Activated CD8-positive, alpha-beta memory T cell treated with anti-CD3 and anti-CD28 coated beads, Interleukin-2, amount 10 ng/mL, durations not matched to agents 7 days and 5 days (primary cell): ENCODE results near the gene CLDN7. TPM values are rescaled to one million over a fixed set of nuclear protein-coding genes. Genes with fewer than 3 reads are reported as not detected.

ENCODE experiments used
- ATAC-seq: fragments of 150-1000 bp; cut with Tn5 transposase; one replicate; pipeline ENCODE4 v1.10.0; 2021; ENCODE audit warnings: moderate library complexity
- CTCF ChIA-PET: fragments of 350-600 bp; sonication (Branson Sonifier 250); formaldehyde crosslinking; loops from one replicate; lab custom pipeline; 2021; ENCODE audit warnings: antibody characterized with exemption; lab: Charles Lee
- DNase-seq: peaks from one replicate; pipeline ENCODE4 v3.0.0-alpha.2; 2020
- H3K27ac Mint-ChIP-seq: one replicate; pipeline ENCODE4 v1.8.0; 2021; ENCODE audit warnings: mild to moderate bottlenecking, mixed read lengths
- H3K27me3 Mint-ChIP-seq: one replicate; pipeline ENCODE4 v1.8.0; 2021; ENCODE audit warnings: mixed read lengths
- H3K36me3 Mint-ChIP-seq: one replicate; pipeline ENCODE4 v1.8.0; 2021; ENCODE audit warnings: mild to moderate bottlenecking, mixed read lengths
- H3K4me1 Mint-ChIP-seq: one replicate; pipeline ENCODE4 v1.8.0; 2021; ENCODE audit warnings: mixed read lengths
- H3K4me3 Mint-ChIP-seq: one replicate; pipeline ENCODE4 v1.8.0; 2021; ENCODE audit warnings: mild to moderate bottlenecking, moderate library complexity, mixed read lengths
- H3K9me3 Mint-ChIP-seq: one replicate; pipeline ENCODE4 v1.8.0; 2022; ENCODE audit warnings: low read depth, mixed read lengths
- total RNA-seq, 2 experiments: library from RNA; stranded (reverse); gene quantifications; one replicate each; pipeline ENCODE4 v1.2.3, GENCODE V29; 2021

The CLDN7 gene
- total RNA-seq, 2 experiments from 2014 or later = 0.66 to 1.9 TPM

DNA sequence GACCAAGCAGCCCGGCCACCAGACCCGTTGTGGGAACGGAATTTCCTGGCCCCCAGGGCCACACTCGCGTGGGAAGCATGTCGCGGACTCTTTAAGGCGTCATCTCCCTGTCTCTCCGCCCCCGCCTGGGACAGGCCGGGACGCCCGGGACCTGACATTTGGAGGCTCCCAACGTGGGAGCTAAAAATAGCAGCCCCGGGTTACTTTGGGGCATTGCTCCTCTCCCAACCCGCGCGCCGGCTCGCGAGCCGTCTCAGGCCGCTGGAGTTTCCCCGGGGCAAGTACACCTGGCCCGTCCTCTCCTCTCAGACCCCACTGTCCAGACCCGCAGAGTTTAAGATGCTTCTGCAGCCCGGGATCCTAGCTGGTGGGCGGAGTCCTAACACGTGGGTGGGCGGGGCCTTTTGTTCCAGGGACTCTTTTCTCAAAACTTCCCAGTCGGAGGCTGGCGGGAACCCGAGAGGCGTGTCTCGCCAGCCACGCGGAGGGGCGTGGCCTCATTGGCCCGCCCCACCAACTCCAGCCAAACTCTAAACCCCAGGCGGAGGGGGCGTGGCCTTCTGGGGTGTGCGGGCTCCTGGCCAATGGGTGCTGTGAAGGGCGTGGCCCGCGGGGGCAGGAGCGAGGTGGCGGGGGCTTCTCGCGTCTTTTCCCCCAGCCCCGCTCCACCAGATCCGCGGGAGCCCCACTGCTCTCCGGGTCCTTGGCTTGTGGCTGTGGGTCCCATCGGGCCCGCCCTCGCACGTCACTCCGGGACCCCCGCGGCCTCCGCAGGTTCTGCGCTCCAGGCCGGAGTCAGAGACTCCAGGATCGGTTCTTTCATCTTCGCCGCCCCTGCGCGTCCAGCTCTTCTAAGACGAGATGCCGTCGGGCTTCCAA is 19.0 kb upstream of the CLDN7 start, which contains the start of gene SLC2A4:
SLC2A4 (plus strand) TSS at position 645 of the 879 bp plus-strand sequence; CDS start at position 862, 217 bp downstream.
- Mint-ChIP-seq H3K27me3 (peaks cover 26% of the 10 kb centered on the region), H3K36me3 (no peaks in the 10 kb centered on the region), H3K9me3 (no peaks in the 10 kb centered on the region), H3K27ac (no peak within 1 kb of the TSS), H3K4me3 (peak within 1 kb of the TSS; percentile 63), H3K4me1 (peaks cover 17% of the 10 kb centered on the region)
- DNase-seq (peak; percentile 91), ATAC-seq (peak; percentile 85)
- CTCF ChIA-PET = interaction anchor here (0.6 to 11.4 kb wide), 15 partner anchors 11 to 308 kb away, joined by 3 to 112 read pairs (median 4); partner anchors contain the start of genes ACADVL, ACAP1 and DLG4

DNA sequence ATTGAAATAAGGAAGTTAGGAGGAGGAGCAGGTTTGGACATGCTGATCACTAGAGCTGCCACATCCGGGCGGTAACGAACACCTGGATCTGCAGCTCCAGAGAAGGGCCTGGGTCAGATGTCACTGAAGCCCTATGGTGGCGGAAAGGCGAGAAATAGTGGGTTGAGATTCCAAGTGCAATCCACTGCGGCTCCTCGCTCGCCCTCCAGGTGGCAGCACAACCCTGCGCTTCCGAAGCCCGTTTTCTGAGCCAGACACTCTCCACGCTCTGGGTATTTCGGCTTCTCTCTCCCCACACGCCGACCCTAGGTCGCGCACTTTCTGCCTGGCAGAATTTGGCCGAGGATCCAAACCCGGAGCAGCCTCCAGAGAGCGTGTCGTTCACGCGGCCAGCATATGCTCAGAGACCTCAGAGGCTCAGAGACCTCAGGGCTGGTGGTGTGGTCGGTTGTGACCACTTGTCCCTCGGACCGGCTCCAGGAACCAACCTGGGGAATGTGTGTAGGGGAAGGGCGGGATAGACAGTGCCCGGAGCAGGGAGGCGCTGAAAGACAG is 18.3 kb upstream of the CLDN7 start:
- H3K27me3 Mint-ChIP-seq = peaks cover 22% of the 10 kb centered on the region
- H3K4me1 Mint-ChIP-seq = peaks cover 17% of the 10 kb centered on the region
- CTCF ChIA-PET = interaction anchor here (0.8 to 11.4 kb wide), 14 partner anchors 12 to 235 kb away, joined by 3 to 112 read pairs (median 4); partner anchors contain the start of genes ACADVL, ACAP1 and DLG4
- peak overlapping the region; percentile 63 for H3K4me3 Mint-ChIP-seq
- ATAC-seq (peak; percentile 78), DNase-seq (peak; percentile 89)
- H3K9me3 Mint-ChIP-seq = no peaks in the 10 kb centered on the region
- H3K36me3 Mint-ChIP-seq = no peaks in the 10 kb centered on the region
- H3K27ac Mint-ChIP-seq = no peak overlapping the region

DNA sequence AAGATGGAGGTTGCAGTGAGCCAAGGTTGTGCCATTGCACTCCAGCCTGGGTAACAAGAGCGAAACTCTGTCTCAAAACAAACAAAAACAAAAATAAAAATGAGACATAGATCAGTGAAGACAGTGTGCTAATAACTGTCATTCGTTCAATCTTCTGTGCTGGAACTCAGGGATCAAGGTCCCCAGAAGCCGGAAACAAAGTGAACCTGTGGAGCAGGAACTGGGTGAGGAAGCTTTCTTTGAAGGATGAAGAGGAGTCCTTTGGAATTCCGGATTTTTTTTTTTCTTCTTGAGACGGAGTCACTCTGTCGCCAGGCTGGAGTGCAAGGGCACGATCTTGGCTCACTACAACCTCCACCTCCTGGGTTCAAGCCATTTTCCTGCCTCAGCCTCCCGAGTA is 17.2 kb upstream of the CLDN7 start:
- Mint-ChIP-seq H3K4me3 (no peak overlapping the region), H3K27ac (no peak overlapping the region), H3K36me3 (no peaks in the 10 kb centered on the region), H3K4me1 (peaks cover 17% of the 10 kb centered on the region), H3K27me3 (peaks cover 22% of the 10 kb centered on the region), H3K9me3 (no peaks in the 10 kb centered on the region)
- ATAC-seq (no peak), DNase-seq (no peak)
- CTCF ChIA-PET = interaction anchor here (0.7 to 11.4 kb wide), 5 partner anchors 13 to 240 kb away, joined by 3 to 112 read pairs (median 4); no protein-coding TSS in a partner anchor

DNA sequence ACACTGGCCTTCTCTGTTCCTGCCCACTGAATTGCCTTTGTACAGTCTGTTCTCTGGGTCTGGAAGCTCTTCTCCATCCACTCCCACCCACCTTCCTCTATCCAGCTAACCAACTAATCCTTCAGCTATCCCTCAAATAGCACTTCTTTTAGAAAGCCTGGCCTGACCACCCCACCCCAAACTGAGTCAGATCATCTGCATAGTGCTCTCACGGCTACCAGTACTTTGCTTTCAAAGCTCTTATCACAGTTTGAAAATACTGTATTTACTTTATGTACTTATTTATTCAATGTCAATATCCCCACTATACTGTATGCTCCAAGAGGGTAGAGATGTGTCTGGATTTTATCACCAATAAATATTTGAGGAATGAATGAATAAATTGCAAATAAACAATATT is 4.5 kb upstream of the CLDN7 start:
- no peak overlapping the region for H3K27ac Mint-ChIP-seq
- CTCF ChIA-PET = interaction anchor here (0.6 to 2.1 kb wide), 5 partner anchors 16 to 173 kb away, joined by 3 to 9 read pairs (median 4); no protein-coding TSS in a partner anchor
- no peaks in the 10 kb centered on the region for H3K9me3 Mint-ChIP-seq
- peaks cover 20% of the 10 kb centered on the region for H3K4me1 Mint-ChIP-seq
- no peak for ATAC-seq
- H3K27me3 Mint-ChIP-seq = peaks cover 42% of the 10 kb centered on the region
- DNase-seq = no peak
- no peaks in the 10 kb centered on the region for H3K36me3 Mint-ChIP-seq
- H3K4me3 Mint-ChIP-seq = no peak overlapping the region

DNA sequence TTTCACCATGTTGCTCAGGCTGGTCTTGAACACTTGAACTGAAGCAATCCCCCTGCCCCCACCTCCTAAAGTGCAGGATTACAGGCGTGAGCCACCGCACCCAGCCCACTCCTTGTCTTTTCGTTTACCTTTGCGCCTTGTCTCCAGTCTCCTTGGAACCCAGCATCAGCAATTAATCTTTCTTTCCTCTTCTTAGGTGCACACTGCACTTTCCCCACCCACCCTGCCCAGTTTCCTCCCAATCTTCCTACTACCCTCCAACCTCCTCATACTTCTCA is 1.5 kb upstream of the CLDN7 start:
- Mint-ChIP-seq H3K27me3 (peaks cover 38% of the 10 kb centered on the region), H3K36me3 (no peaks in the 10 kb centered on the region), H3K4me3 (peak overlapping the region; percentile 15), H3K9me3 (no peaks in the 10 kb centered on the region), H3K27ac (no peak overlapping the region), H3K4me1 (peaks cover 24% of the 10 kb centered on the region)
- CTCF ChIA-PET = interaction anchor here (1.0 to 2.0 kb wide), 2 partner anchors 33 to 173 kb away, joined by 3 to 7 read pairs; no protein-coding TSS in a partner anchor
- no peak for ATAC-seq
- no peak for DNase-seq

DNA sequence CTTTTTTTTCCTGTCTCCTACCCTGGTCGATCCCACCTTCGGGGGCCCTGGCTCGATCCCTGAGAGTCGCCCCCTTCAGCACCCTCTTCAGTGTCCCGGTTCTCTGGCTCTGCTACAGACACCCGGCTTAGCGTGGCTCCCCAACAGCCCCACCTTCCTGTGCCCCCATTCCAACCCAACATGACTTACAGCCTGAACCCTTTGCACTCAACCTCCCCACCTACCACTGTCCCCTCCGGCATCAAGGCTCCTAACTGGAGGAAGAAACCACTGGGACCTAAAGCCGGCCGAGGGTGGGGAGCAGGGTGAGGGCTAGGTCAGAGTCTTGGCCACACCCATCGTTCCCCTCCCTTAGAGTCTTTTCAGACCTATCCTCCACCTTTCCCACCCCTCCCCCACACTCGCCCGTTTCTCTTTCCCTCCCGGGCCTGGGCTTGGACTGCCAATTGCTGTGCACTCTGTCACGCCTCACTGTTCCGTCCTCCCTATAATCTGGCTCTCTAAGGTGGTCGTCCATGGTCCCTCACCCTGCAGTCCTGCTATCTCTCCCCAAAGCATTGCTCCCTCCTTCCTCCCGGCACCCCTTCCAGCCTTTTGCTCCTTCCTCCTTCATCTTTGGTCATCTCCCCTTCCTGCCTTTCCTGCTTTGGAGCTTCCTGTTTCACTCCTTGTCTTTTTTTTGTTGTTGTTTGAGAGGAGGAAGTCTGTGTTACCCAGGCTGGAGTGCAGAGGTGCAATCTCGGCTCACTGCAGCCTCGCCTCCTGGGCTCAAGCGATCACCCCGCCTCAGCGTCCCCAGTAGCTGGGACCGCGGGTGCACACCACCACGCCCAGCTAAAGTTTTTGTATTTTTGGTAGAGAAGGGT is 890 bp upstream of the CLDN7 start:
- CTCF ChIA-PET = interaction anchor here (1.0 to 2.0 kb wide), 3 partner anchors 33 to 174 kb away, joined by 3 to 7 read pairs (median 5); no protein-coding TSS in a partner anchor
- ATAC-seq = peak; percentile 8
- H3K27ac Mint-ChIP-seq = no peak overlapping the region
- peaks cover 36% of the 10 kb centered on the region for H3K27me3 Mint-ChIP-seq
- H3K4me1 Mint-ChIP-seq = peaks cover 24% of the 10 kb centered on the region
- peak overlapping the region; percentile 63 for H3K4me3 Mint-ChIP-seq
- H3K36me3 Mint-ChIP-seq = no peaks in the 10 kb centered on the region
- no peaks in the 10 kb centered on the region for H3K9me3 Mint-ChIP-seq
- no peak for DNase-seq

DNA sequence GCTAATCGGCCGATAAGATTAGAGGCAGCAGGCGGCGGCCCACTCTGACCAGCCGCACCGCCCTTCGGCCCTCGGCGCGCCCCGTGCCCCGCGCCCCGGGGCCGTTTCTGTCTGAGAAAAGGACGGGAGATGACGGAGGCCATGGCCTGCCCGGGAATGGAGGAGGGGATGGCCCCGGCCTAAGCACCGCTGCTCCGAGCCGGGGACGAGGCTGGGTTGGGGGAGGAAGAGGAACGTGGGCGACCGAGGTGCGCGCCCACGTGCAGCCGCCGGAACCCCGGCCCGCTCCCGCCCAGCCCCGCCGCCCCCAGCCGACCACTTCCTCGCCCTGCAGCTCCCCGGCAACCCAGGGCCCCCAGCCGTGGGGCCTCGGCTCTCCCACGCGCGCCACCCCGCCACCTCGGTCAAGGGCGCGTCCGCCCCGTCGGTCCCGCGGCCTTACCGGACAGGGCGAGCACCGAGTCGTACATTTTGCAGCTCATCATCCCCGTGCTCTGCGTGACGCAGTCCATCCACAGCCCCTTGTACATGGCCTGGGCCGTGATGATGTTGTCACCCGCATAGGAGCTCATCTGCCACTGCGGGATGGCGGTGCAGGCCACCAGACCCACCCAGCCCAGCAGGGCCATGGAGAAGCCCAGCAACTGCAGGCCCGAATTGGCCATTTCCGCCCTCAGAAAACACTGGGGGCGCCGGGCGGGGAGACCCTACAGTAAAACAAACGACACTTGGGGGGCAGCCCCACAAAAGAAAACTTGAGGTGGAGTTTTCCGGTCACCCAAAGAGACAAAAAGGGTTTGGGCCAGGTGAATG is 693 bp downstream of the CLDN7 start:
- DNase-seq = no peak
- Mint-ChIP-seq H3K27ac (no peak overlapping the region), H3K4me3 (peak overlapping the region; percentile 55), H3K4me1 (peaks cover 27% of the 10 kb centered on the region), H3K9me3 (no peaks in the 10 kb centered on the region), H3K36me3 (peaks cover 4% of the 10 kb centered on the region), H3K27me3 (peaks cover 32% of the 10 kb centered on the region)
- ATAC-seq = peak; percentile 52
- CTCF ChIA-PET = interaction anchor here (1.1 to 1.6 kb wide), 3 partner anchors 19 to 41 kb away, joined by 3 to 5 read pairs (median 3); no protein-coding TSS in a partner anchor

DNA sequence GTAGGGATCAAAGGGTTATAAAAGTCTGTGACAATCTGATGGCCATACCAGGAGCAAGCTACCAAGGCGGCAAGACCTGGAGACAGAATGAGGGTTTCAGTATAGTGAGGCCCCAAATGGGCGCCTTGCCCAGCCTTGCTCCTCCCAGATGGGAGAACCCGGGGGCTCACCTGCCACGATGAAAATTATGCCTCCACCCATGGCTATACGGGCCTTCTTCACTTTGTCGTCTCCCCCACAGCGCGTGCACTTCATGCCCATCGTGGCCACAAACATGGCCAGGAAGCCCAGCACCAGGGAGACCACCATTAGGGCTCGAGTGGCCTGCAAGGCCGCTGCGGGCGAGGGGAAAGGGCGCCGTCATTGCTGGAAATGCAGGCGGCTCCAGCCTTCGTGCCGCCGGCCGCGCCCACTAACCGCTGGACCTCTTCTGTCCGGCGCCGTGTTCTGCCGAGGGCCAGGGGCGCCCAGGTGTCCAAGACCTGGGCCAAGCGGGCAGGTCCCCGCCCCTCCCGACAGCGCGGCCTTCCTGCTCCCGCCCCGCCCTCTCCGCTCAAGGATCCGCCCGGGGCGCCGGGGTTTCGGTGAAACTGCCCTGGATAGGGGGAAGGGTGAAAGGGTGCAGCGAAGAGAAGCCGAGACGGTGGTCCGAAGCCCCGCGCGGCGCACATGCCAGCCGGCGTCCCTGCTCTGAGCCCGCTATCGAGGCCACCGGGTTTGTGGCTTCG is 1.5 kb downstream of the CLDN7 start:
- CTCF ChIA-PET = interaction anchor here (1.1 to 1.7 kb wide), 4 partner anchors 20 to 40 kb away, joined by 3 to 6 read pairs (median 4); partner anchors contain the start of gene SLC2A4
- DNase-seq = no peak

DNA sequence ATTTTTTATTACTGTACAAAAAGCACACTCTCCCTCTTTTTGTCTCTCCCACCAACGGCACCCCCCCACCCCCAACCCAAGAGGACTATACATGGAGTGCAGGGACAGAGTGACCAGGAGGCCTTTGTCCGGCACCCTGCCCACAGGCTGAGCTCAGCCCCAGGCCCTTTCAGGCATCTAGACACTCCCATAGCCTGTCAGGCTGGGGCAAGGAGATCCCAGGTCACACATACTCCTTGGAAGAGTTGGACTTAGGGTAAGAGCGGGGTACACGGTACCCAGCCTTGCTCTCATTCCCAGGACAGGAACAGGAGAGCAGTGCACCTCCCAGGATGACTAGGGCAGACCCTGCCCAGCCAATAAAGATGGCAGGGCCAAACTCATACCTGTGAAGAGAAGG is 2.1 kb downstream of the CLDN7 start:
- DNase-seq (no peak), ATAC-seq (no peak)
- H3K9me3 Mint-ChIP-seq = no peaks in the 10 kb centered on the region
- peak overlapping the region; percentile 24 for H3K4me3 Mint-ChIP-seq
- CTCF ChIA-PET = interaction anchor here (1.7 kb wide), 1 partner anchor 21 kb away, joined by 6 read pairs; the partner anchor contains the start of gene SLC2A4
- H3K36me3 Mint-ChIP-seq = peaks cover 8% of the 10 kb centered on the region
- no peak overlapping the region for H3K27ac Mint-ChIP-seq
- H3K27me3 Mint-ChIP-seq = peaks cover 28% of the 10 kb centered on the region
- peaks cover 26% of the 10 kb centered on the region for H3K4me1 Mint-ChIP-seq

More for the DNA sequence above, 1.5 kb downstream of the CLDN7 start:
- peak; percentile 62 for ATAC-seq
- H3K4me3 Mint-ChIP-seq = peak overlapping the region; percentile 49
- peaks cover 26% of the 10 kb centered on the region for H3K4me1 Mint-ChIP-seq
- H3K27ac Mint-ChIP-seq = no peak overlapping the region
- peaks cover 8% of the 10 kb centered on the region for H3K36me3 Mint-ChIP-seq
- peaks cover 28% of the 10 kb centered on the region for H3K27me3 Mint-ChIP-seq
- no peaks in the 10 kb centered on the region for H3K9me3 Mint-ChIP-seq

DNA sequence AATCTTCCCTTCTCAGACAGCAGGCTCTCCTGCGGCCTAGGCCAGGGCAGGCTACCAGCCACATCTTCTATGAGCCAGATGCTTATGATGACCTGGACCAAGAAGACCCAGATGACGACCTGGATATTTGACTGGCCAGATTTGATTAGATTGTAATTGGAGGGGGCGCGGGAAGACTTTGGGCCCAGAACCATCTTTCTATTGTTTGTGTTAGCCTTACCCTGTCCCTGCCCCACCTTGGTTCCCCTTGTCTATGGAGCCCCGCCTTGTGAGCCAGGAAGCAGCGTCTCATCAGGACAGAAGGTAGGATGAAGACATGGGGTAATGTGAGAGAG is 2.8 kb downstream of the CLDN7 start:
- CTCF ChIA-PET = interaction anchor here (1.7 kb wide), 1 partner anchor 22 kb away, joined by 6 read pairs; the partner anchor contains the start of gene SLC2A4
- ATAC-seq (no peak), DNase-seq (no peak)
- no peaks in the 10 kb centered on the region for H3K9me3 Mint-ChIP-seq
- peaks cover 14% of the 10 kb centered on the region for H3K36me3 Mint-ChIP-seq
- H3K4me3 Mint-ChIP-seq = no peak overlapping the region
- peaks cover 26% of the 10 kb centered on the region for H3K27me3 Mint-ChIP-seq
- H3K27ac Mint-ChIP-seq = no peak overlapping the region
- H3K4me1 Mint-ChIP-seq = peaks cover 26% of the 10 kb centered on the region

DNA sequence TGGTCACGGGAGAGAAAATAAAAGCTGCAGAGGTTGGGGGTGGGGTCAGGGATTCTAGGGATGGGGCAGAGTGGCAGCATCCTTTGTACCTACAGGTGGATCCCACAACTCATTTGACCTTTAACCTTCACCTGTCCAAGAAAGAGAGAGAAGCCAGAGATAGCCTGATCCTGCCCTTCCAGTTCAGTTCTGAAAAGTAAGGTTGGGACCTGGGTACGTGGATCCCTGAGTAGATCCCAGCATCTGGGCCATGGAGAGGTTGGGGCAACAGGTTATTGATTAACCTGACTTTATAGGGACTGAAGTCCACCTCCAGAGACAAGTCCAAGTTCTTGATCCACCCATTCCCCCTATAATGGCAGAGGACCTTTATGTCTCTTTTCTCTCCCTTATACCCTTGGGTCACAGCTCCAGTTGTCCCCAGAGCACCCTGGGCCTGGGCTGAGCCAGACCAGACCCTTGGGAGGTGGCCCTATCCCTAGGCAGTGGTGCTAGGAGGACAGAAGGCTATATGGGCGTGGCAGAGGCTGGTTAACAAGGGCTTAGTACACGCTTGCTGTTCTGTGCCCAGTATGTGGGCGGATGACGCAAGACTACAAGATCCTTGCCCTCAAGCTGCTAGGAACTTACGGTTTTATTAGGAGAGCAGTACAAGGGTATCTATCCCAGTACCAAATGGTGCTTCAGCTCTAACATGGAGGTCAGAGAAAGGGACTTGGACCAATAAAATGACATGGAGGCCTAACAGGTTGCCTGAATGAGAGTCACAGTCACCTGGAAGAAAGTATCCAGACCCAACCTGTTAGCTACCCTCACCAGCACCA is 3.3 kb downstream of the CLDN7 start:
- DNase-seq (no peak), ATAC-seq (no peak)
- CTCF ChIA-PET = interaction anchor here (1.7 kb wide), 1 partner anchor 22 kb away, joined by 6 read pairs; the partner anchor contains the start of gene SLC2A4
- Mint-ChIP-seq H3K9me3 (no peaks in the 10 kb centered on the region), H3K36me3 (peaks cover 16% of the 10 kb centered on the region), H3K27ac (no peak overlapping the region), H3K4me3 (no peak overlapping the region), H3K27me3 (peaks cover 20% of the 10 kb centered on the region), H3K4me1 (peaks cover 27% of the 10 kb centered on the region)
